ENCODE results near the gene HMGXB3.

Gene HMGXB3

GRCh38 chr5:150016537-150016936, 16.0 kb downstream of the HMGXB3 start:
- in situ Hi-C loops (cut with MboI; ENCODE audit: low pct_unique_long_range_greater_than_20kb, low sequenced_read_pairs, unreplicated experiment) = no loop called here

GRCh38 chr5:150017226-150018005, 16.9 kb downstream of the HMGXB3 start:
- in situ Hi-C loops (cut with MboI; ENCODE audit: low pct_unique_long_range_greater_than_20kb, low sequenced_read_pairs, unreplicated experiment) = no loop called here
- no peak for TF ChIP-seq CTCF (IDR thresholded peaks at IDR 0.05; ENCODE audit: extremely low read depth, insufficient read depth, missing control alignments)
- no peak for DNase-seq (ENCODE audit: low spot score)

More at GRCh38 chr5:150016537-150016936, 16.0 kb downstream of the HMGXB3 start:
- no peak for DNase-seq (ENCODE audit: low spot score)
- TF ChIP-seq CTCF (IDR thresholded peaks at IDR 0.05; ENCODE audit: extremely low read depth, insufficient read depth, missing control alignments) = no peak

GRCh38 chr5:150020249-150020648, 19.7 kb downstream of the HMGXB3 start:
- no peak for DNase-seq (ENCODE audit: low spot score)
- TF ChIP-seq CTCF (IDR thresholded peaks at IDR 0.05; ENCODE audit: extremely low read depth, insufficient read depth, missing control alignments) = no peak
- in situ Hi-C loops (cut with MboI; ENCODE audit: low pct_unique_long_range_greater_than_20kb, low sequenced_read_pairs, unreplicated experiment) = no loop called here

- in situ Hi-C loops (cut with MboI; ENCODE audit: low pct_unique_long_range_greater_than_20kb, low sequenced_read_pairs, unreplicated experiment) = no loop called here
- no peak for TF ChIP-seq CTCF (IDR thresholded peaks at IDR 0.05; ENCODE audit: extremely low read depth, insufficient read depth, missing control alignments)
- no peak for DNase-seq (ENCODE audit: low spot score)
These were observed 21.1 kb downstream of the HMGXB3 start for GRCh38 chr5:150021491-150022157.

GRCh38 chr5:150022158-150022531, 21.6 kb downstream of the HMGXB3 start:
- in situ Hi-C loops (cut with MboI; ENCODE audit: low pct_unique_long_range_greater_than_20kb, low sequenced_read_pairs, unreplicated experiment) = no loop called here
- DNase-seq (ENCODE audit: low spot score) = no peak
- no peak for TF ChIP-seq CTCF (IDR thresholded peaks at IDR 0.05; ENCODE audit: extremely low read depth, insufficient read depth, missing control alignments)

- DNase-seq (ENCODE audit: low spot score) = no peak
- no peak for TF ChIP-seq CTCF (IDR thresholded peaks at IDR 0.05; ENCODE audit: extremely low read depth, insufficient read depth, missing control alignments)
- in situ Hi-C loops (cut with MboI; ENCODE audit: low pct_unique_long_range_greater_than_20kb, low sequenced_read_pairs, unreplicated experiment) = no loop called here
These were observed 22.1 kb downstream of the HMGXB3 start for GRCh38 chr5:150022681-150023080.
